ENCODE data around the gene CTNND2. TPM values are rescaled to one million over a fixed set of nuclear protein-coding genes. Genes with fewer than 3 reads are reported as not detected.
A peak's percentile ranks its signal among the peaks of the same experiment; 100 is the strongest.
"Not testable (repeated sequence)": the region's sequence is repeated elsewhere in the genome, so short reads cannot be mapped to it uniquely, and the experiment has no call there.

CTNND2 gene
- total RNA-seq, 2 donors from 2014 or later: not detected

GRCh38 chr5:11346336-11346735 is 557.9 kb downstream of the CTNND2 start:
- ATAC-seq: no peak
- DNase-seq (ENCODE audit: low spot score in 2 of 2): no peak
- H3K27ac Mint-ChIP-seq: peak overlapping the region in 1 of 2 donors; percentile 53
- no peaks in the 10 kb centered on the region for H3K36me3 Mint-ChIP-seq
- H3K9me3 Mint-ChIP-seq: no peaks in the 10 kb centered on the region

- no peak overlapping the region for H3K27ac Mint-ChIP-seq
- ATAC-seq: no peak
- H3K36me3 Mint-ChIP-seq: no peaks in the 10 kb centered on the region
- H3K9me3 Mint-ChIP-seq: peaks cover 0 to 7% of the 10 kb centered on the region in 2 donors
- DNase-seq (ENCODE audit: low spot score in 2 of 2): no peak
Measured at GRCh38 chr5:11335881-11336760, 568.1 kb downstream of the CTNND2 start.

GRCh38 chr5:11334404-11334803 is 569.8 kb downstream of the CTNND2 start:
- no peak for ATAC-seq
- DNase-seq (ENCODE audit: low spot score in 2 of 2): no peak
- Mint-ChIP-seq H3K36me3 (no peaks in the 10 kb centered on the region), H3K27ac (no peak overlapping the region), H3K9me3 (peaks cover 0 to 7% of the 10 kb centered on the region in 2 donors)

GRCh38 chr5:11329679-11330078 is 574.6 kb downstream of the CTNND2 start:
- H3K9me3 Mint-ChIP-seq: peaks cover 0 to 7% of the 10 kb centered on the region in 2 donors
- ATAC-seq (no peak), DNase-seq (ENCODE audit: low spot score in 2 of 2) (no peak)
- no peak overlapping the region for H3K27ac Mint-ChIP-seq
- H3K36me3 Mint-ChIP-seq: no peaks in the 10 kb centered on the region

- H3K36me3 Mint-ChIP-seq: no peaks in the 10 kb centered on the region
- DNase-seq (ENCODE audit: low spot score in 2 of 2) (no peak), ATAC-seq (no peak)
- no peaks in the 10 kb centered on the region for H3K9me3 Mint-ChIP-seq
- H3K27ac Mint-ChIP-seq: no peak overlapping the region
Measured at GRCh38 chr5:11324521-11325289, 579.5 kb downstream of the CTNND2 start.

GRCh38 chr5:11323761-11324160 is 580.5 kb downstream of the CTNND2 start:
- no peaks in the 10 kb centered on the region for H3K36me3 Mint-ChIP-seq
- no peak overlapping the region for H3K27ac Mint-ChIP-seq
- no peak for ATAC-seq
- DNase-seq (ENCODE audit: low spot score in 2 of 2): no peak
- H3K9me3 Mint-ChIP-seq: no peaks in the 10 kb centered on the region

- peak in 1 of 2 donors; percentile 38 for ATAC-seq
- H3K27ac Mint-ChIP-seq: no peak overlapping the region
- H3K9me3 Mint-ChIP-seq: peaks cover 0 to 6% of the 10 kb centered on the region in 2 donors
- DNase-seq (ENCODE audit: low spot score in 2 of 2): no peak
- no peaks in the 10 kb centered on the region for H3K36me3 Mint-ChIP-seq
Measured at GRCh38 chr5:11322133-11322532, 582.1 kb downstream of the CTNND2 start.

- no peaks in the 10 kb centered on the region for H3K36me3 Mint-ChIP-seq
- DNase-seq (ENCODE audit: low spot score in 2 of 2): no peak
- no peak for ATAC-seq
Measured at GRCh38 chr5:11319836-11320580, 584.2 kb downstream of the CTNND2 start.

GRCh38 chr5:11313694-11314093 is 590.6 kb downstream of the CTNND2 start:
- not testable (repeated sequence) for DNase-seq (ENCODE audit: low spot score in 2 of 2); H3K36me3 Mint-ChIP-seq; H3K9me3 Mint-ChIP-seq; ATAC-seq; H3K27ac Mint-ChIP-seq

More at GRCh38 chr5:11319836-11320580, 584.2 kb downstream of the CTNND2 start:
- H3K9me3 Mint-ChIP-seq: peaks cover 0 to 6% of the 10 kb centered on the region in 2 donors
- H3K27ac Mint-ChIP-seq: peak overlapping the region in 1 of 2 donors; percentile 24

- H3K9me3 Mint-ChIP-seq: no peaks in the 10 kb centered on the region
- no peaks in the 10 kb centered on the region for H3K36me3 Mint-ChIP-seq
- DNase-seq (ENCODE audit: low spot score in 2 of 2): no peak
- no peak for ATAC-seq
- no peak overlapping the region for H3K27ac Mint-ChIP-seq
Measured at GRCh38 chr5:11311731-11312130, 592.5 kb downstream of the CTNND2 start.

GRCh38 chr5:11311272-11311671 is 593.0 kb downstream of the CTNND2 start:
- Mint-ChIP-seq H3K36me3 (no peaks in the 10 kb centered on the region), H3K9me3 (no peaks in the 10 kb centered on the region), H3K27ac (no peak overlapping the region)
- no peak for DNase-seq (ENCODE audit: low spot score in 2 of 2)
- ATAC-seq: no peak

- DNase-seq (ENCODE audit: low spot score in 2 of 2) (no peak), ATAC-seq (no peak)
- Mint-ChIP-seq H3K9me3 (no peaks in the 10 kb centered on the region), H3K27ac (no peak overlapping the region), H3K36me3 (no peaks in the 10 kb centered on the region)
Measured at GRCh38 chr5:11310158-11310557, 594.1 kb downstream of the CTNND2 start.

GRCh38 chr5:11306365-11306764 is 597.9 kb downstream of the CTNND2 start:
- H3K36me3 Mint-ChIP-seq: no peaks in the 10 kb centered on the region
- no peak overlapping the region for H3K27ac Mint-ChIP-seq
- ATAC-seq (no peak), DNase-seq (ENCODE audit: low spot score in 2 of 2) (no peak)
- no peaks in the 10 kb centered on the region for H3K9me3 Mint-ChIP-seq

- ATAC-seq: no peak
- no peaks in the 10 kb centered on the region for H3K9me3 Mint-ChIP-seq
- H3K36me3 Mint-ChIP-seq: no peaks in the 10 kb centered on the region
Measured at GRCh38 chr5:11305245-11305644, 599.0 kb downstream of the CTNND2 start.

GRCh38 chr5:11304641-11305040 is 599.6 kb downstream of the CTNND2 start:
- ATAC-seq (no peak), DNase-seq (ENCODE audit: low spot score in 2 of 2) (no peak)
- Mint-ChIP-seq H3K36me3 (no peaks in the 10 kb centered on the region), H3K9me3 (no peaks in the 10 kb centered on the region), H3K27ac (no peak overlapping the region)

More at GRCh38 chr5:11305245-11305644, 599.0 kb downstream of the CTNND2 start:
- DNase-seq (ENCODE audit: low spot score in 2 of 2): no peak
- H3K27ac Mint-ChIP-seq: no peak overlapping the region

GRCh38 chr5:11302663-11303062 is 601.6 kb downstream of the CTNND2 start:
- Mint-ChIP-seq H3K36me3 (no peaks in the 10 kb centered on the region), H3K9me3 (no peaks in the 10 kb centered on the region), H3K27ac (no peak overlapping the region)
- DNase-seq (ENCODE audit: low spot score in 2 of 2) (no peak), ATAC-seq (no peak)

- Mint-ChIP-seq H3K27ac (no peak overlapping the region), H3K36me3 (no peaks in the 10 kb centered on the region), H3K9me3 (no peaks in the 10 kb centered on the region)
- ATAC-seq: no peak
- DNase-seq (ENCODE audit: low spot score in 2 of 2): no peak
Measured at GRCh38 chr5:11301171-11301570, 603.1 kb downstream of the CTNND2 start.
